ENCODE measurements around the gene TMED4.
"Not testable (repeated sequence)": the region's sequence is repeated elsewhere in the genome, so short reads cannot be mapped to it uniquely, and the experiment has no call there.

The TMED4 gene

GRCh38 chr7:44607141-44608068 lies 25.4 kb upstream of the TMED4 start:
- DNase-seq (ENCODE audit: low read depth) = no peak
- peak overlapping the region; percentile 95 for H3K4me3 ChIP-seq (replicated peaks; ENCODE audit: low read depth, low read length)
- no peak for TF ChIP-seq CTCF (IDR thresholded peaks at IDR 0.05; ENCODE audit: low read length, missing control alignments)

GRCh38 chr7:44606341-44607140 lies 24.5 kb upstream of the TMED4 start, which contains the start of gene OGDH:
OGDH (plus strand) TSS chr7:44606627; CDS start chr7:44624344, 17,717 bp downstream.
- H3K4me3 ChIP-seq (replicated peaks; ENCODE audit: low read depth, low read length) = peak within 1 kb of the TSS; percentile 95
- peak; percentile 99 for DNase-seq (ENCODE audit: low read depth)
- TF ChIP-seq CTCF (IDR thresholded peaks at IDR 0.05; ENCODE audit: low read length, missing control alignments) = no peak

- no peak for DNase-seq (ENCODE audit: low read depth)
- no peak for TF ChIP-seq CTCF (IDR thresholded peaks at IDR 0.05; ENCODE audit: low read length, missing control alignments)
- H3K4me3 ChIP-seq (replicated peaks; ENCODE audit: low read depth, low read length) = no peak overlapping the region
These were observed 22.9 kb upstream of the TMED4 start for GRCh38 chr7:44604941-44605340.

- no peak for DNase-seq (ENCODE audit: low read depth)
- TF ChIP-seq CTCF (IDR thresholded peaks at IDR 0.05; ENCODE audit: low read length, missing control alignments) = no peak
These were observed 21.2 kb upstream of the TMED4 start for GRCh38 chr7:44603193-44603592.

GRCh38 chr7:44602576-44602910 lies 20.5 kb upstream of the TMED4 start:
- no peak for TF ChIP-seq CTCF (IDR thresholded peaks at IDR 0.05; ENCODE audit: low read length, missing control alignments)
- DNase-seq (ENCODE audit: low read depth) = no peak

More at GRCh38 chr7:44603193-44603592, 21.2 kb upstream of the TMED4 start:
- H3K4me3 ChIP-seq (replicated peaks; ENCODE audit: low read depth, low read length) = no peak overlapping the region

GRCh38 chr7:44599222-44599621 lies 17.2 kb upstream of the TMED4 start:
- no peak for DNase-seq (ENCODE audit: low read depth)
- TF ChIP-seq CTCF (IDR thresholded peaks at IDR 0.05; ENCODE audit: low read length, missing control alignments) = no peak
- H3K4me3 ChIP-seq (replicated peaks; ENCODE audit: low read depth, low read length) = no peak overlapping the region

More at GRCh38 chr7:44602576-44602910, 20.5 kb upstream of the TMED4 start:
- H3K4me3 ChIP-seq (replicated peaks; ENCODE audit: low read depth, low read length) = no peak overlapping the region

GRCh38 chr7:44597181-44597580 lies 15.2 kb upstream of the TMED4 start:
- H3K4me3 ChIP-seq (replicated peaks; ENCODE audit: low read depth, low read length); DNase-seq (ENCODE audit: low read depth): not testable (repeated sequence)
